ENCODE data around the gene RING1. TPM values are rescaled to one million over a fixed set of nuclear protein-coding genes. Genes with fewer than 3 reads are reported as not detected.

The RING1 gene
- polyA plus RNA-seq, 4 donors: 51.7 to 73.1 (median 66.6) TPM

DNA sequence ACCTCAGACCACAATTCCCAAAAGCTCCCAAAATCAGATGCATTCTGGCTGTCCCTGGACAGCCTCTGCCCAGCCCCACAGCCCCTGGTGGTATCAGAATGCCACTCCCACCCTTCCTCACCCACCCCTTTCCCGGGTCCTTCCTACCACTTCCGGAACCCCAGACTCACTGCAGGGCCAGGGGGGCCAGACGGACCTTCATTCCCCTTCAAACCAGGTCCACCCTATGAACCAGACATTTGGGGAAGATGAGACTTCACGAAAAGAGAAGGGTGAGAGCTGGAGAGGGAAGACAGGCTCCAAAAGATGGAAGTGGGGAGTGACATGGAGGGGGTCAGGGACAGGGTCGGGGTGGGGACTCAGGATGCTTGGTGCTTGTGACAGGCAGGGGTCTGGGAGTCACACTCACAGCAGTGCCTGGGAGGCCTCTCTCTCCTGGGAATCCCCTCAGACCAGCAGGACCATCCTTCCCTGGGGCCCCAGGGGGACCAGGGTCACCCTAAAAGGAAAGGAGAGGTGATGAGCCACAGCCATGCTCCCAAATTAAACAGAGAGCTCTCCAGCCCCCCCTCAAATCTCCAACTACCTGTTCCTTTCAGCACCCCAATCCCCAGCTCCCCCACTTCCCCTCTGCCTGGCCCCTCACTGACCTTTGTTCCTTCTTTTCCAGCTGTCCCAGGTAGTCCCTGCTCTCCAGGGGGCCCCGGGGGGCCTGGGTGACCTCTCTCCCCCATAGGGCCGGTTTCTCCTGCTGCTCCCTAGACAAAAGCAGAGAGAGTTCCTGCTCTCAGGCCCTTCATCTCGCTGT, 36.2 kb upstream of the RING1 start:
- DNase-seq (ENCODE audit: low read depth in 4 of 4, low spot score in 2 of 4): no peak

GRCh38 chr6:33172688-33173534, 35.4 kb upstream of the RING1 start:
- no peak for DNase-seq (ENCODE audit: low read depth in 4 of 4, low spot score in 2 of 4)

GRCh38 chr6:33173535-33174180, 34.6 kb upstream of the RING1 start:
- DNase-seq (ENCODE audit: low read depth in 4 of 4, low spot score in 2 of 4): no peak

DNA sequence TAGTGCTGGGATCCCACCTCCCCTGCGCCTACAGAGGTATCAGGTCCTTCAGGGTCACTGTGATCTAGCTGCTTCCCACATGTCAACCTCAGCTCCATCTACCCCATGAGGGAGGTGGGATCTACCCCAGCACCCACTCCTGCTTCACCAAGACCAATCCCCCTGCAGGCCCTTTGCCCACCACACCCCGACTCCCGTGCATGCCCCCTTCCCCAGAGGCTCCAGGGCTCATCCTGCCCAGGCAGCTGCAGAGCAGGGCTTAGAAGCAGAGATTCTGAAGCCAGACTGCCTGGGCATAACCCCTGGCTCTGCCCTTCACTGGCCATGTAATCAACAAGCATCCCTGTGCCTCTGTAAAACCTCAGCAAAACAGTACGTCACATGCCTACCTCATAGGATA, 33.5 kb upstream of the RING1 start:
- no peak for DNase-seq (ENCODE audit: low read depth in 4 of 4, low spot score in 2 of 4)

DNA sequence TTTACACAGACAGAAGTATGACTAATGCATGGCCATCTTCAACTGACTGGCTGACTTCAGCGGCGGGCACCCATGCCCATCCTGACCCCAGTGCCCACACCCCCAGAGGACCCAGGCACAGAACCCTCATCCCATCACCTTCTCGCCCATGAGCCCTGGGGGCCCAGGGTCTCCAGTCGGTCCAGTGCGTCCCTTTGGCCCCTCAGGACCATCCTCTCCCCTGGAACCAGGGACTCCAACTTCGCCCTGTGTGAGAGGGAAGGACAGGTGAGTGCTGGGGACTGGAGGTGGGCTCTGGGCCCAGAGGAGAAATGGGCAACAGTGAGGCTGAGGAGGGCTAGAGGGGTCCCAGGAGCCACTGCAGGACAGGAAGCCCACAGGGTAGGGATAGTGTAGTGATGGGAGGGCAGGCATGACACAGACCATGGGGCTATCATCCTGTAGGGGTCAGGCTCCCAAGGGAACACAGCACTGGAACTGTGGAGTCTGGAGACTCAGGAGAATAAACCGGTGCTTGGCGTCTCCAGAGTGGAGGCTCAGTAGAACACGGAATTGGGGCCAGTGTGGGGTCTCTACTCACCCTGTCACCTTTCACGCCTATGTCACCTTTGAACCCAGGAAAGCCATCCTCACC, 32.7 kb upstream of the RING1 start:
- no peak for DNase-seq (ENCODE audit: low read depth in 4 of 4, low spot score in 2 of 4)

- DNase-seq (ENCODE audit: low read depth in 4 of 4, low spot score in 2 of 4): no peak
Observed at GRCh38 chr6:33176906-33177305, 31.4 kb upstream of the RING1 start.

- no peak for DNase-seq (ENCODE audit: low read depth in 4 of 4, low spot score in 2 of 4)
Observed at GRCh38 chr6:33177552-33178446, 30.5 kb upstream of the RING1 start.

GRCh38 chr6:33178755-33179475, 29.4 kb upstream of the RING1 start:
- DNase-seq (ENCODE audit: low read depth in 4 of 4, low spot score in 2 of 4): no peak

- no peak for DNase-seq (ENCODE audit: low read depth in 4 of 4, low spot score in 2 of 4)
Observed at GRCh38 chr6:33181141-33181540, 27.2 kb upstream of the RING1 start.

- no peak for DNase-seq (ENCODE audit: low read depth in 4 of 4, low spot score in 2 of 4)
Observed at GRCh38 chr6:33183071-33183683, 25.1 kb upstream of the RING1 start.

DNA sequence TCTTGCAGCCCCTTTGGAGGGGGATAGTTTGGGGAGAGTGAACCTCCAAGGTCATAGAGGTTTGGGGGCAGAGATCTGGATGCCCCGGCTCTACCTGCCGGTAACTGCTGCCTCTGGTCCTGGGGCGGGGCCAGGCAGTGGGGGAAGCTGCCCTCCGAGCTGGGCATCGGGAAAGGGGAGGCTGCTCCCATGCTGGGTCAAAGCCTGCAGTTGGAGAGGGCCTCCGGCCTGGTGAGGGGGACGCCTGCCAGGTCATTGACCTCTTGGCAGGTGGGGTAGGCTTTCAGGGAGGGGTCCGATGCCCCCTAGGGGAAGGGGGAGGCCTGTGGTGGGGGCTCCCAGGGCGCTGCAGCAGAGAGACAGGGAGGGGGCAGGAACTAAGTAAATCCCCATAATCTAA, 23.1 kb upstream of the RING1 start:
- no peak for DNase-seq (ENCODE audit: low read depth in 4 of 4, low spot score in 2 of 4)

DNA sequence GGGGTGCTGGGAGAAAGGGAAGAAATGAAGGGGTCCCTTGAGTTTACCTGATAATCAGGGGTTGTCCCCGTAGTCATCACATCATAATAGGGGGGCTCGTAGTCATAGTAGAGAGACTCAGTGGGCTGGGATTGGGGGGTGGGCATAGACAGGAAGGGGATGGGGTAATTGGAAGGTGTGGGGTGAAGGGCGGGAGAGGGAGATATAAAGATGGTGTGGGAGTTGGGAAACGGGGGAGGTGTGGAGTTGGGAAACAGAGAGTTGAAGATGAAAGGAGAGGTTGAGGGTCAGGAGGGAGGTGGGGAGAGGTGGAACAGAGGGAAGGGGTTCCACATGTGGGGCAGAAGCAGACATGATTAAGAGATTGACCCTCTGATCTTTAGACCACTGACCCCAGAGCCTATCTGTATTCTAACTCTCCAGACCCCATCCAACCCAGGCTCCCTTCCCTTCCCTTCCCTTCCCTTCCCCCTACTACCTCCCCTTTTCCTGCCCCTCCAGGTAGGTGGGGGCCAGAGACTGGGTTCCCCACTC, 22.6 kb upstream of the RING1 start:
- DNase-seq (ENCODE audit: low read depth in 4 of 4, low spot score in 2 of 4): no peak

- no peak for DNase-seq (ENCODE audit: low read depth in 4 of 4, low spot score in 2 of 4)
Observed at GRCh38 chr6:33187809-33188208, 20.5 kb upstream of the RING1 start.

DNA sequence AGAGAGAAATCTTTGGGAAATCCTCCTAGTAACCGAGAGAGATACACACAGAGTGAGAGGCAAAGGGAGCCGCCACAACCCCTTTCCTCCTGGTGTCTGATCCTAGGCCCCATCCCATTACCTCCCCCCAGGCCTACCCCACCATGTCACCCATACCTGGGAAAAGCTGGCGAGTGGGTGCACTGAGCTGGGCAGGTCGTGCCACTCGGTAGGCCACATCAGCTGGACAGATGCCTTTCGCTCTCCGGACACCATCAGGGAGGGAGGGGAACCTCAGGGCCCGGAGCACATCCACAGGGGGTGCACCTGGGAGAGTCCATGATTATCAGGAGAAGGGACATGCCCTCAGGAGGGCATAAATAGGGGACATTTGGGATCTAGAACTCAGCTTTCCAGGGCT, 19.1 kb upstream of the RING1 start:
- DNase-seq (ENCODE audit: low read depth in 4 of 4, low spot score in 2 of 4): no peak

- no peak for DNase-seq (ENCODE audit: low read depth in 4 of 4, low spot score in 2 of 4)
Observed at GRCh38 chr6:33189625-33190448, 18.5 kb upstream of the RING1 start.

- DNase-seq (ENCODE audit: low read depth in 4 of 4, low spot score in 2 of 4): no peak
Observed at GRCh38 chr6:33190504-33191107, 17.7 kb upstream of the RING1 start.

- no peak for DNase-seq (ENCODE audit: low read depth in 4 of 4, low spot score in 2 of 4)
Observed at GRCh38 chr6:33191383-33192104, 16.8 kb upstream of the RING1 start.

All from left renal cortex interstitium (tissue), 4 donors.